H9 (cell line): ENCODE data around the gene BCAR3. TPM values are rescaled to one million over a fixed set of nuclear protein-coding genes. Genes with fewer than 3 reads are reported as not detected.

Experiments used
- DNase-seq: peaks from one replicate; pipeline ENCODE4 v3.0.0-alpha.2; 2017
- H2AFZ ChIP-seq: one replicate; pipeline ENCODE4 v1.6.1; 2013; ENCODE audit warnings: mild to moderate bottlenecking, low read length, control low read depth, moderate library complexity
- H2AK5ac ChIP-seq: 2 replicates; pipeline ENCODE4 v1.6.1; 2013; ENCODE audit warnings: low read length, control low read depth, mixed read lengths; ENCODE audit not compliant: insufficient read length
- H2BK120ac ChIP-seq: one replicate; pipeline ENCODE4 v1.6.1; 2013; ENCODE audit warnings: low read depth, mild to moderate bottlenecking, low read length, control low read depth, inconsistent platforms; ENCODE audit not compliant: poor library complexity, severe bottlenecking
- H2BK12ac ChIP-seq: 2 replicates; pipeline ENCODE4 v1.6.1; 2013; ENCODE audit warnings: low read length, control low read depth, mixed read lengths, low read depth; ENCODE audit not compliant: insufficient read length
- H2BK15ac ChIP-seq: 2 replicates; pipeline ENCODE4 v1.6.1; 2013; ENCODE audit warnings: low read depth, low read length, control low read depth
- H2BK20ac ChIP-seq: one replicate; pipeline ENCODE4 v1.6.1; 2013; ENCODE audit warnings: low read depth, mild to moderate bottlenecking, low read length, control low read depth, inconsistent platforms; ENCODE audit not compliant: poor library complexity, severe bottlenecking
- H2BK5ac ChIP-seq: 2 replicates; pipeline ENCODE4 v1.6.1; 2013; ENCODE audit warnings: low read length, control low read depth, mixed read lengths; ENCODE audit not compliant: insufficient read length
- H3K14ac ChIP-seq: 2 replicates; pipeline ENCODE4 v1.6.1; 2013; ENCODE audit warnings: low read length, control low read depth; ENCODE audit not compliant: insufficient read depth
- H3K18ac ChIP-seq: 2 replicates; pipeline ENCODE4 v1.6.1; 2013; ENCODE audit warnings: low read depth, mild to moderate bottlenecking, mixed read lengths, low read length, control low read depth; ENCODE audit not compliant: insufficient read length
- H3K23ac ChIP-seq: 2 replicates; pipeline ENCODE4 v1.6.1; 2013; ENCODE audit warnings: low read length, control low read depth, mixed read lengths, low read depth; ENCODE audit not compliant: insufficient read length
- H3K23me2 ChIP-seq: 2 replicates; pipeline ENCODE4 v1.6.1; 2013; ENCODE audit warnings: low read depth, mild to moderate bottlenecking, mixed read lengths, low read length, control low read depth; ENCODE audit not compliant: insufficient read length, poor library complexity, severe bottlenecking
- H3K27ac ChIP-seq: 2 replicates; pipeline ENCODE4 v1.5.1; 2013; ENCODE audit warnings: low read length, control low read depth, mixed read lengths, low read depth; ENCODE audit not compliant: insufficient read length
- H3K27me3 ChIP-seq: 2 replicates; pipeline ENCODE4 v1.6.1; 2013; ENCODE audit warnings: low read length, control low read depth, inconsistent platforms; ENCODE audit not compliant: insufficient read depth
- H3K4ac ChIP-seq: 2 replicates; pipeline ENCODE4 v1.6.1; 2013; ENCODE audit warnings: low read depth, mild to moderate bottlenecking, control low read depth, inconsistent platforms, low read length, moderate library complexity
- H3K4me1 ChIP-seq: 2 replicates; pipeline ENCODE4 v1.6.1; 2013; ENCODE audit warnings: low read length, control low read depth, inconsistent platforms; ENCODE audit not compliant: insufficient read depth
- H3K4me2 ChIP-seq: 2 replicates; pipeline ENCODE4 v1.6.1; 2013; ENCODE audit warnings: low read length, control low read depth, mixed read lengths; ENCODE audit not compliant: insufficient read length, insufficient read depth
- H3K56ac ChIP-seq: 2 replicates; pipeline ENCODE4 v1.6.1; 2013; ENCODE audit warnings: low read depth, mild to moderate bottlenecking, mixed read lengths, low read length, control low read depth; ENCODE audit not compliant: insufficient read length
- H3K79me1 ChIP-seq: 2 replicates; pipeline ENCODE4 v1.6.1; 2013; ENCODE audit warnings: low read depth, mild to moderate bottlenecking, moderate library complexity, low read length, control low read depth, inconsistent platforms; ENCODE audit not compliant: insufficient read depth, poor library complexity, severe bottlenecking
- H3K79me2 ChIP-seq: 2 replicates; pipeline ENCODE4 v1.6.1; 2013; ENCODE audit warnings: low read length, control low read depth, inconsistent platforms; ENCODE audit not compliant: insufficient read depth
- H3K9ac ChIP-seq: 2 replicates; pipeline ENCODE4 v1.6.1; 2013; ENCODE audit warnings: low read length, control low read depth, mixed read lengths; ENCODE audit not compliant: insufficient read length; ENCODE audit errors: extremely low read depth
- H3K9me3 ChIP-seq: one replicate; pipeline ENCODE4 v1.6.1; 2013; ENCODE audit warnings: low read depth, low read length, inconsistent platforms; ENCODE audit not compliant: control insufficient read depth
- H3T11ph ChIP-seq: one replicate; pipeline ENCODE4 v1.6.1; 2013; ENCODE audit warnings: mild to moderate bottlenecking, low read length, control low read depth, inconsistent platforms
- H4K20me1 ChIP-seq: one replicate; pipeline ENCODE4 v1.6.1; 2013; ENCODE audit not compliant: control insufficient read depth, insufficient read length, insufficient read depth
- H4K5ac ChIP-seq: 2 replicates; pipeline ENCODE4 v1.6.1; 2013; ENCODE audit warnings: low read depth, mild to moderate bottlenecking, mixed read lengths, low read length, control low read depth; ENCODE audit not compliant: insufficient read length
- H4K8ac ChIP-seq: replicated peaks from 2 replicates; pipeline ENCODE4 v1.6.1; 2013; ENCODE audit warnings: low read length, control low read depth, mixed read lengths, low read depth; ENCODE audit not compliant: insufficient read length
- H4K91ac ChIP-seq: 2 replicates; pipeline ENCODE4 v1.6.1; 2013; ENCODE audit warnings: low read depth, mild to moderate bottlenecking, moderate library complexity, mixed read lengths, low read length, control low read depth; ENCODE audit not compliant: insufficient read length
- H3K27ac Mint-ChIP-seq, 3 experiments: 2 replicates in 2 of 3; 3 replicates in 1 of 3; pipeline ENCODE4 v1.8.0; 2020 to 2021; ENCODE audit warnings: mixed read lengths in 3 of 3, mild to moderate bottlenecking in 1 of 3, moderate library complexity in 1 of 3
- H3K27me3 Mint-ChIP-seq: 2 replicates; pipeline ENCODE4 v1.8.0; 2021; ENCODE audit warnings: low read depth, mild to moderate bottlenecking, moderate library complexity, mixed read lengths
- H3K36me3 Mint-ChIP-seq, 3 experiments: 2 replicates in 2 of 3; 3 replicates in 1 of 3; pipeline ENCODE4 v1.8.0; 2020 to 2021; ENCODE audit warnings: low read depth in 3 of 3, mixed read lengths in 3 of 3; ENCODE audit not compliant: insufficient read depth in 1 of 3
- H3K4me1 Mint-ChIP-seq, 2 experiments: 2 replicates each; pipeline ENCODE4 v1.8.0; 2020; ENCODE audit warnings: mixed read lengths in 2 of 2
- H3K4me3 Mint-ChIP-seq, 2 experiments: 2 replicates in 1 of 2; 3 replicates in 1 of 2; pipeline ENCODE4 v1.8.0; 2020 to 2021; ENCODE audit warnings: mild to moderate bottlenecking in 2 of 2, mixed read lengths in 2 of 2, moderate library complexity in 1 of 2
- H3K9me3 Mint-ChIP-seq, 2 experiments: 2 replicates in 1 of 2; 3 replicates in 1 of 2; pipeline ENCODE4 v1.8.0; 2020; ENCODE audit warnings: mild to moderate bottlenecking in 2 of 2, mixed read lengths in 2 of 2, moderate library complexity in 1 of 2
- WGBS: extraction: QIAGEN DNeasy Blood & Tissue Kit; methylation state at CpG from one replicate; pipeline ENCODE4 v1.1.7; 2013; ENCODE audit warnings: missing lambda C conversion rate, low lambda C conversion rate, mixed read lengths; ENCODE audit not compliant: insufficient read length; ENCODE audit errors: extremely low coverage; 5-methylcytosine and 5-hydroxymethylcytosine counted together
- total RNA-seq: library from RNA; stranded (reverse); gene quantifications from 2 replicates; pipeline ENCODE4 v1.2.1, GENCODE V29; 2021
- TF ChIP-seq, protein P1 (sequence below): fragments of 200-600 bp; sonication (generic); conservative IDR thresholded peaks from 3 replicates; pipeline ENCODE4 v1.8.0; 2021; ENCODE audit warnings: antibody characterized with exemption, mild to moderate bottlenecking

The BCAR3 gene
- total RNA-seq, 1 experiment from 2014 or later = 4.9 TPM

DNA sequence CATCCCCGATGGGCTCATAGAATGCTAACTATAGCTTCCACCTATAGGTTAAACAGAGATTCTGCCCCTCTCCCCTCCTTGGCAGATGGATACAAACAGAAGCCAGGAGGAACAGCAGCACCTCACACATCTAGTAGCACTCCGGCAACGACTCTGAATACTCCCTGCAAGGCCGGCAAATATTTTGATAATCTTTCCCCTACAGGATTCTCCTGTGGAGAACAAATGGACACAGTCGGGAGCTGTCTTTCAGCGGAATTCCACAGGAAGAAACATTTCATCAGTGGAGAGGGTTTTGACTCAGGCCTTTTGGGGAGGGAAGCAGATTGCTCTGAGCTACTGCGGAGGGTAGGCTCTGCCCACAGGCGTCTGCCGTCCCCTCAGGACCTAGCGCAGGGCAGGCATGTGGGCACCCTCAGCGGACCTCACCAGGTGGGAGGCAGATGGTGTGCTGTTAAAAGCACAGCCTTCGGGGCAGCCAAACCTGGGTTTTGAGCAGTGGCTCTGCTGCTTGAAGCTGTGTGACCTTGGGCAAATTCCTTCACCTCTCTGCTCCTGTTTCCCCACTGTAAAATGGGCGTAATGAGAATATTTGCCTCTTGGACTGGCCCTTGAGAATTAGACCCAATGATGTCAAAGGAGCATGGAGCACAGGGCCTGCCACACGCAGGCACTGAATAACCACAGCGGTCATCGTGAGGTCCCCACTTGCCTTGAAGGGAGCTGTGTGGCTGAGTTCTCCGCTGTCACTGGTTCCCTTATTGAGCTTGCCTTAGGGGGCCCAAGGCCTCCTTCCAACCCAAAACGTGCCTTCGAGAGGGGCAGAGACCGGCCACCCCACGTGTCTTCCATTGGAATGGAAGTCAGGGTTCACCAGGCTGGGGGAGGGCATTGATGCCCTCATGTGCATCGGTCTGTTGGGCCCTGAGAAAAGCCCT lies 19.2 kb upstream of the BCAR3 start:
- Histone ChIP-seq H2BK12ac (no peak overlapping the region), H3K27me3 (no peaks in the 10 kb centered on the region), H3K4ac (no peak overlapping the region), H3K9me3 (no peaks in the 10 kb centered on the region), H4K5ac (no peak overlapping the region), H3K14ac (no peak overlapping the region), H3K79me2 (no peaks in the 10 kb centered on the region), H3K4me1 (peaks cover 3% of the 10 kb centered on the region; the same call in 1 of the 2 replicates), H2BK120ac (no peak overlapping the region), H3K23me2 (no peaks in the 10 kb centered on the region), H3K56ac (no peak overlapping the region), H4K8ac (no peak overlapping the region), H3K27ac (no peak overlapping the region), H3K9ac (no peak overlapping the region), H2BK5ac (no peak overlapping the region), H4K91ac (no peak overlapping the region), H2AFZ (no peak overlapping the region), H3T11ph (no peak overlapping the region), H3K79me1 (no peaks in the 10 kb centered on the region), H3K4me2 (no peak overlapping the region), H2AK5ac (no peak overlapping the region), H4K20me1 (no peaks in the 10 kb centered on the region), H2BK20ac (no peak overlapping the region), H3K18ac (no peak overlapping the region), H3K23ac (no peak overlapping the region), H2BK15ac (no peak overlapping the region)
- TF ChIP-seq, protein P1, sequence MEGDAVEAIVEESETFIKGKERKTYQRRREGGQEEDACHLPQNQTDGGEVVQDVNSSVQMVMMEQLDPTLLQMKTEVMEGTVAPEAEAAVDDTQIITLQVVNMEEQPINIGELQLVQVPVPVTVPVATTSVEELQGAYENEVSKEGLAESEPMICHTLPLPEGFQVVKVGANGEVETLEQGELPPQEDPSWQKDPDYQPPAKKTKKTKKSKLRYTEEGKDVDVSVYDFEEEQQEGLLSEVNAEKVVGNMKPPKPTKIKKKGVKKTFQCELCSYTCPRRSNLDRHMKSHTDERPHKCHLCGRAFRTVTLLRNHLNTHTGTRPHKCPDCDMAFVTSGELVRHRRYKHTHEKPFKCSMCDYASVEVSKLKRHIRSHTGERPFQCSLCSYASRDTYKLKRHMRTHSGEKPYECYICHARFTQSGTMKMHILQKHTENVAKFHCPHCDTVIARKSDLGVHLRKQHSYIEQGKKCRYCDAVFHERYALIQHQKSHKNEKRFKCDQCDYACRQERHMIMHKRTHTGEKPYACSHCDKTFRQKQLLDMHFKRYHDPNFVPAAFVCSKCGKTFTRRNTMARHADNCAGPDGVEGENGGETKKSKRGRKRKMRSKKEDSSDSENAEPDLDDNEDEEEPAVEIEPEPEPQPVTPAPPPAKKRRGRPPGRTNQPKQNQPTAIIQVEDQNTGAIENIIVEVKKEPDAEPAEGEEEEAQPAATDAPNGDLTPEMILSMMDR = no peak
- peak overlapping the region in 1 of 3 experiments; percentile 16; a peak in 1 of 7 replicates for H3K27ac Mint-ChIP-seq
- no CpG with 5 or more reads among the region's 22 CpGs for WGBS
- no peak for DNase-seq
- H3K27me3 Mint-ChIP-seq = no peaks in the 10 kb centered on the region
- H3K36me3 Mint-ChIP-seq = no peaks in the 10 kb centered on the region
- H3K4me3 Mint-ChIP-seq = no peak overlapping the region
- no peaks in the 10 kb centered on the region for H3K9me3 Mint-ChIP-seq
- H3K4me1 Mint-ChIP-seq = peaks cover 11% of the 10 kb centered on the region in 2 experiments
